Measurements from ENCODE around the gene ZMYND10.

The ZMYND10 gene

GRCh38 chr3:50354850-50355249 lies 9.3 kb upstream of the ZMYND10 start:
- Histone ChIP-seq H3K4me1 (ENCODE audit: control insufficient read depth, low read length) (peaks cover 47% of the 10 kb centered on the region), H3K79me2 (ENCODE audit: control insufficient read depth, low read length) (peaks cover 67% of the 10 kb centered on the region), H4K20me1 (ENCODE audit: control insufficient read depth, insufficient read depth, low read depth, low read length) (peaks cover 23% of the 10 kb centered on the region)

GRCh38 chr3:50354186-50354764 lies 8.7 kb upstream of the ZMYND10 start:
- no peaks in the 10 kb centered on the region for H3K9me2 ChIP-seq (replicated peaks; ENCODE audit: control insufficient read depth, low read length)
- H3F3A ChIP-seq (ENCODE audit: control insufficient read depth, insufficient read depth): 0 out of 2 replicates have a peak, but pooled peaks cover 4% of the 10 kb centered on the region
- no peaks in the 10 kb centered on the region for H3K27me3 ChIP-seq (ENCODE audit: control insufficient read depth, low read length)
- no peak for TF ChIP-seq CTCF (IDR thresholded peaks at IDR 0.05; ENCODE audit: low read depth, low read length, poor library complexity, severe bottlenecking)
- TF ChIP-seq EZH2phosphoT487 (IDR thresholded peaks at IDR 0.05; ENCODE audit: borderline replicate concordance, low read length): no peak
- no peak overlapping the region for H3K4me2 ChIP-seq (ENCODE audit: low read length)
- H3K4me3 ChIP-seq (ENCODE audit: low read length): no peak overlapping the region
- peaks cover 60% of the 10 kb centered on the region for H3K36me3 ChIP-seq (ENCODE audit: control insufficient read depth, low read length)
- peaks cover 49% of the 10 kb centered on the region for H3K4me1 ChIP-seq (ENCODE audit: control insufficient read depth, low read length)
- H3K9me3 ChIP-seq (ENCODE audit: control insufficient read depth, insufficient read depth, low read length): no peaks in the 10 kb centered on the region
- no peak overlapping the region for H3K27ac ChIP-seq (ENCODE audit: low read depth, low read length)
- peaks cover 23% of the 10 kb centered on the region for H4K20me1 ChIP-seq (ENCODE audit: control insufficient read depth, insufficient read depth, low read depth, low read length)
- H3K79me2 ChIP-seq (ENCODE audit: control insufficient read depth, low read length): peaks cover 72% of the 10 kb centered on the region

More at GRCh38 chr3:50354850-50355249, 9.3 kb upstream of the ZMYND10 start:
- TF ChIP-seq EZH2phosphoT487 (IDR thresholded peaks at IDR 0.05; ENCODE audit: borderline replicate concordance, low read length) (no peak), CTCF (IDR thresholded peaks at IDR 0.05; ENCODE audit: low read depth, low read length, poor library complexity, severe bottlenecking) (no peak)
- no peaks in the 10 kb centered on the region for H3K9me3 ChIP-seq (ENCODE audit: control insufficient read depth, insufficient read depth, low read length)
- no peak overlapping the region for H3K4me2 ChIP-seq (ENCODE audit: low read length)
- H3K36me3 ChIP-seq (ENCODE audit: control insufficient read depth, low read length): peaks cover 58% of the 10 kb centered on the region
- H3K4me3 ChIP-seq (ENCODE audit: low read length): no peak overlapping the region
- no peak overlapping the region for H3K27ac ChIP-seq (ENCODE audit: low read depth, low read length)
- H3F3A ChIP-seq (ENCODE audit: control insufficient read depth, insufficient read depth): 0 out of 2 replicates have a peak, but pooled peaks cover 4% of the 10 kb centered on the region
- H3K9me2 ChIP-seq (replicated peaks; ENCODE audit: control insufficient read depth, low read length): no peaks in the 10 kb centered on the region
- no peaks in the 10 kb centered on the region for H3K27me3 ChIP-seq (ENCODE audit: control insufficient read depth, low read length)

- Histone ChIP-seq H4K20me1 (ENCODE audit: control insufficient read depth, insufficient read depth, low read depth, low read length) (peaks cover 23% of the 10 kb centered on the region), H3K9me3 (ENCODE audit: control insufficient read depth, insufficient read depth, low read length) (no peaks in the 10 kb centered on the region), H3K27ac (ENCODE audit: low read depth, low read length) (no peak overlapping the region), H3K79me2 (ENCODE audit: control insufficient read depth, low read length) (peaks cover 66% of the 10 kb centered on the region), H3K36me3 (ENCODE audit: control insufficient read depth, low read length) (peaks cover 62% of the 10 kb centered on the region), H3K4me2 (ENCODE audit: low read length) (no peak overlapping the region), H3K4me1 (ENCODE audit: control insufficient read depth, low read length) (peaks cover 51% of the 10 kb centered on the region), H3F3A (ENCODE audit: control insufficient read depth, insufficient read depth) (0 out of 2 replicates have a peak, but pooled peaks cover 4% of the 10 kb centered on the region), H3K27me3 (ENCODE audit: control insufficient read depth, low read length) (no peaks in the 10 kb centered on the region), H3K4me3 (ENCODE audit: low read length) (no peak overlapping the region), H3K9me2 (replicated peaks; ENCODE audit: control insufficient read depth, low read length) (no peaks in the 10 kb centered on the region)
- no peak for TF ChIP-seq EZH2phosphoT487 (IDR thresholded peaks at IDR 0.05; ENCODE audit: borderline replicate concordance, low read length)
- TF ChIP-seq CTCF (IDR thresholded peaks at IDR 0.05; ENCODE audit: low read depth, low read length, poor library complexity, severe bottlenecking): no peak
Observed at GRCh38 chr3:50353245-50354004, 7.9 kb upstream of the ZMYND10 start.
